ENCODE data around the gene LCN2.
"Not testable (repeated sequence)": the region's sequence is repeated elsewhere in the genome, so short reads cannot be mapped to it uniquely, and the experiment has no call there.

LCN2 gene

GRCh38 chr9:128128836-128129590 is 20.2 kb upstream of the LCN2 start:
- no peak for DNase-seq

GRCh38 chr9:128129976-128130590 is 19.2 kb upstream of the LCN2 start:
- not testable (repeated sequence) for DNase-seq

GRCh38 chr9:128130651-128131050 is 18.6 kb upstream of the LCN2 start:
- not testable (repeated sequence) for DNase-seq

- DNase-seq, result not testable (repeated sequence)
These were observed 17.9 kb upstream of the LCN2 start for GRCh38 chr9:128131346-128131745.

GRCh38 chr9:128132139-128132538 is 17.1 kb upstream of the LCN2 start:
- DNase-seq, result not testable (repeated sequence)

- not testable (repeated sequence) for DNase-seq
These were observed 13.7 kb upstream of the LCN2 start for GRCh38 chr9:128135561-128135960.

GRCh38 chr9:128136816-128137793 is 12.1 kb upstream of the LCN2 start:
- DNase-seq, result no peak

- DNase-seq, result no peak
These were observed 11.3 kb upstream of the LCN2 start for GRCh38 chr9:128138001-128138400.

GRCh38 chr9:128139621-128140020 is 9.6 kb upstream of the LCN2 start:
- no peak for DNase-seq

GRCh38 chr9:128141604-128142003 is 7.6 kb upstream of the LCN2 start:
- no peak for DNase-seq

- DNase-seq, result no peak
These were observed 7.2 kb upstream of the LCN2 start for GRCh38 chr9:128142061-128142460.

GRCh38 chr9:128142596-128142995 is 6.7 kb upstream of the LCN2 start:
- no peak for DNase-seq

GRCh38 chr9:128143525-128144238 is 5.6 kb upstream of the LCN2 start:
- no peak for DNase-seq

GRCh38 chr9:128144239-128145181 is 4.7 kb upstream of the LCN2 start:
- no peak for DNase-seq

GRCh38 chr9:128145536-128145935 is 3.7 kb upstream of the LCN2 start:
- no peak for DNase-seq

GRCh38 chr9:128145951-128146351 is 3.3 kb upstream of the LCN2 start:
- no peak for DNase-seq

GRCh38 chr9:128146591-128147120 is 2.6 kb upstream of the LCN2 start:
- no peak for DNase-seq

- no peak for DNase-seq
These were observed 698 bp upstream of the LCN2 start for GRCh38 chr9:128148509-128149000.

GRCh38 chr9:128149951-128150593 is 819 bp downstream of the LCN2 start:
- DNase-seq, result no peak

GRCh38 chr9:128150594-128151308 is 1.5 kb downstream of the LCN2 start:
- no peak for DNase-seq

All from NCI-H446 treated with DMSO at 0.1 percent for 48 hours (cell line).